IMR-90 (cell line): Measurements from ENCODE around the gene CDK12. TPM values are rescaled to one million over a fixed set of nuclear protein-coding genes. Genes with fewer than 3 reads are reported as not detected.

ENCODE experiments used
- ATAC-seq: fragments of 200-7000 bp; cut with Tn5 transposase; 2 replicates; pipeline ENCODE4 v1.9.1; 2020; ENCODE audit warnings: low read depth, mild to moderate bottlenecking, moderate library complexity
- BruUV-seq: library from RNA; stranded (reverse); fragments of 400-500 nt; replicated peaks from 2 replicates; lab custom pipeline; 2021; lab: Mats Ljungman, UMichigan
- CTCF ChIA-PET: fragments of 300-600 bp; formaldehyde crosslinking; extraction: SDS; loops from one replicate; lab custom pipeline; 2021; ENCODE audit warnings: antibody characterized with exemption; lab: Yijun Ruan, JAX
- POLR2A ChIA-PET: fragments of 300-600 bp; sonication (Branson Sonifier 250); formaldehyde crosslinking; loops from one replicate; lab custom pipeline; 2022; ENCODE audit warnings: antibody characterized with exemption; ENCODE audit not compliant: unreplicated experiment; lab: Charles Lee
- DNase-seq: peaks from one replicate; pipeline ENCODE4 v3.0.0; 2013
- H2AFZ ChIP-seq: replicated peaks from 2 replicates; pipeline ENCODE3; 2013; ENCODE audit warnings: low read length, mild to moderate bottlenecking; ENCODE audit not compliant: poor library complexity
- H2AK5ac ChIP-seq: 2 replicates; pipeline ENCODE4 v1.6.1; 2013; ENCODE audit warnings: low read depth, low read length, inconsistent platforms
- H2AK9ac ChIP-seq: replicated peaks from 2 replicates; pipeline ENCODE3; 2013; ENCODE audit warnings: mild to moderate bottlenecking, low read depth, low read length, moderate library complexity; ENCODE audit not compliant: poor library complexity
- H2BK120ac ChIP-seq: 2 replicates; pipeline ENCODE4 v1.6.1; 2013; ENCODE audit warnings: low read depth, low read length, inconsistent platforms
- H2BK15ac ChIP-seq: 3 replicates; pipeline ENCODE4 v1.6.1; 2013; ENCODE audit warnings: low read depth, low read length, inconsistent platforms
- H2BK20ac ChIP-seq: 2 replicates; pipeline ENCODE4 v1.6.1; 2013; ENCODE audit warnings: low read depth, mild to moderate bottlenecking, inconsistent platforms, low read length, moderate library complexity
- H2BK5ac ChIP-seq: 2 replicates; pipeline ENCODE4 v1.6.1; 2013; ENCODE audit warnings: mild to moderate bottlenecking, low read depth, low read length, inconsistent platforms; ENCODE audit not compliant: poor library complexity, severe bottlenecking
- H3K14ac ChIP-seq: replicated peaks from 2 replicates; pipeline ENCODE4 v1.6.1; 2013; ENCODE audit warnings: low read depth, low read length, inconsistent platforms
- H3K18ac ChIP-seq: 2 replicates; pipeline ENCODE4 v1.6.1; 2013; ENCODE audit warnings: low read depth, low read length, control low read depth
- H3K23ac ChIP-seq: 2 replicates; pipeline ENCODE4 v1.6.1; 2013; ENCODE audit warnings: low read depth, low read length, inconsistent platforms
- H3K27ac ChIP-seq: 2 replicates; pipeline ENCODE4 v1.5.1; 2013; ENCODE audit warnings: mild to moderate bottlenecking, control low read depth, low read length; ENCODE audit not compliant: insufficient read depth
- H3K27me3 ChIP-seq: 2 replicates; pipeline ENCODE4 v1.6.1; 2013; ENCODE audit warnings: low read length; ENCODE audit not compliant: control insufficient read depth, insufficient read depth
- H3K36me3 ChIP-seq: 2 replicates; pipeline ENCODE4 v1.6.1; 2013; ENCODE audit warnings: low read length, mixed read lengths; ENCODE audit not compliant: control insufficient read depth, insufficient read depth
- H3K4ac ChIP-seq: 2 replicates; pipeline ENCODE4 v1.6.1; 2013; ENCODE audit warnings: low read depth, low read length, inconsistent platforms
- H3K4me1 ChIP-seq: 2 replicates; pipeline ENCODE4 v1.6.1; 2013; ENCODE audit warnings: low read length, mixed read lengths; ENCODE audit not compliant: control insufficient read depth, insufficient read depth
- H3K4me2 ChIP-seq: 2 replicates; pipeline ENCODE4 v1.6.1; 2013; ENCODE audit warnings: low read depth, mild to moderate bottlenecking, control low read depth, low read length, moderate library complexity
- H3K4me3 ChIP-seq: 2 replicates; pipeline ENCODE4 v1.5.1; 2013; ENCODE audit warnings: low read depth, mild to moderate bottlenecking, control low read depth, low read length, moderate library complexity; ENCODE audit not compliant: insufficient read depth
- H3K56ac ChIP-seq: 2 replicates; pipeline ENCODE4 v1.6.1; 2013; ENCODE audit warnings: low read length, inconsistent platforms; ENCODE audit not compliant: insufficient read depth; ENCODE audit errors: extremely low read depth
- H3K79me1 ChIP-seq, 2 experiments: 2 replicates each; pipeline ENCODE4 v1.6.1; 2013; ENCODE audit warnings: low read length in 2 of 2, inconsistent platforms in 1 of 2, low read depth in 1 of 2
- H3K9ac ChIP-seq: 2 replicates; pipeline ENCODE4 v1.6.1; 2013; ENCODE audit warnings: low read depth, low read length, control low read depth
- H3K9me1 ChIP-seq: 2 replicates; pipeline ENCODE4 v1.6.1; 2013; ENCODE audit warnings: low read length, inconsistent platforms; ENCODE audit not compliant: insufficient read depth
- H3K9me3 ChIP-seq: 2 replicates; pipeline ENCODE4 v1.6.1; 2013; ENCODE audit warnings: low read length; ENCODE audit not compliant: control insufficient read depth, insufficient read depth
- H4K20me1 ChIP-seq: 2 replicates; pipeline ENCODE4 v1.6.1; 2013; ENCODE audit warnings: low read length, inconsistent platforms; ENCODE audit not compliant: insufficient read depth
- H4K5ac ChIP-seq: 2 replicates; pipeline ENCODE4 v1.6.1; 2013; ENCODE audit warnings: mild to moderate bottlenecking, low read depth, low read length, control low read depth
- H4K8ac ChIP-seq, 2 experiments: 2 replicates each; pipeline ENCODE4 v1.6.1; 2013; ENCODE audit warnings: low read depth in 2 of 2, low read length in 2 of 2, control low read depth in 1 of 2, inconsistent platforms in 1 of 2
- H4K91ac ChIP-seq: 2 replicates; pipeline ENCODE4 v1.6.1; 2013; ENCODE audit warnings: low read depth, low read length, inconsistent platforms; ENCODE audit not compliant: insufficient read depth
- CEBPB ChIP-seq: IDR thresholded peaks from 2 replicates; pipeline ENCODE4 v1.6.1; 2012; ENCODE audit warnings: low read depth, low read length, improper control_type of control experiment
- CHD1 ChIP-seq: IDR thresholded peaks from 2 replicates; pipeline ENCODE4 v1.6.1; 2012; ENCODE audit warnings: low read depth, low read length, improper control_type of control experiment
- CTCF ChIP-seq: conservative IDR thresholded peaks from 2 replicates; pipeline ENCODE4 v1.5.1; 2012; ENCODE audit warnings: mild to moderate bottlenecking, low read depth, low read length, improper control_type of control experiment
- FOS ChIP-seq: fragments of 150-350 bp; IDR thresholded peaks from 2 replicates; pipeline ENCODE4 v1.6.1; 2016; ENCODE audit warnings: low read depth, low read length
- MAFK ChIP-seq: IDR thresholded peaks from 2 replicates; pipeline ENCODE4 v1.6.1; 2012; ENCODE audit warnings: low read depth, low read length, improper control_type of control experiment
- MXI1 ChIP-seq: IDR thresholded peaks from 2 replicates; pipeline ENCODE4 v1.6.1; 2012; ENCODE audit warnings: low read depth, mild to moderate bottlenecking, low read length, moderate library complexity, borderline replicate concordance
- NFE2L2 ChIP-seq: fragments of 150-350 bp; IDR thresholded peaks from 2 replicates; pipeline ENCODE4 v1.6.1; 2016; ENCODE audit warnings: low read depth, mild to moderate bottlenecking, low read length
- POLR2A ChIP-seq: IDR thresholded peaks from 2 replicates; pipeline ENCODE4 v1.6.1; 2012; ENCODE audit warnings: mild to moderate bottlenecking, low read depth, low read length
- RAD21 ChIP-seq: IDR thresholded peaks from 2 replicates; pipeline ENCODE4 v1.6.1; 2012; ENCODE audit warnings: low read length, improper control_type of control experiment
- RFX5 ChIP-seq: IDR thresholded peaks from 2 replicates; pipeline ENCODE4 v1.8.0; 2012; ENCODE audit warnings: low read depth, mild to moderate bottlenecking, low read length, moderate library complexity
- SMC3 ChIP-seq: fragments of 150-350 bp; IDR thresholded peaks from 2 replicates; pipeline ENCODE4 v1.6.1; 2016; ENCODE audit warnings: low read depth, mild to moderate bottlenecking, antibody characterized with exemption, low read length, moderate library complexity
- WGBS, 2 experiments: methylation state at CpG; one replicate each; pipeline versions ENCODE4 v1.1.5 to v1.1.7; 2013; ENCODE audit warnings: missing lambda C conversion rate in 2 of 2; ENCODE audit not compliant: insufficient read length in 1 of 2; ENCODE audit errors: extremely low coverage in 2 of 2; 5-methylcytosine and 5-hydroxymethylcytosine counted together
- dilution Hi-C: fragments of 300-500 bp; cut with HindIII; formaldehyde crosslinking; loops from one replicate; pipeline ENCODE4 v1.14.3; 2018; ENCODE audit warnings: low sequenced_read_pairs; ENCODE audit not compliant: unreplicated experiment
- in situ Hi-C: fragments of 300-500 bp; cut with MboI; formaldehyde crosslinking; loops from 3 replicates; pipeline ENCODE4 v1.14.3; 2019; ENCODE audit warnings: low sequenced_read_pairs, inconsistent platforms, mixed read lengths
- intact Hi-C: fragments of 100-400 bp; cut with micrococcal nuclease; formaldehyde crosslinking; loops from 2 replicates; pipeline ENCODE4 v1.10.0; 2022
- polyA plus RNA-seq, 3 experiments: library from polyadenylated mRNA; depleted of rRNA; stranded (reverse); fragments of >200 nt; gene quantifications; 2 replicates each; pipeline ENCODE4 v1.2.3, GENCODE V29; 2012; ENCODE audit warnings: low replicate concordance in 1 of 3
- total RNA-seq: library from RNA; depleted of rRNA; stranded (reverse); fragments of >200 nt; gene quantifications from 2 replicates; pipeline ENCODE4 v1.2.3, GENCODE V29; 2012

CDK12 gene
- total and polyA plus RNA-seq, 2 of the 4 experiments (the other 2 are of a cell fraction): 16.1 to 27.1 TPM

DNA sequence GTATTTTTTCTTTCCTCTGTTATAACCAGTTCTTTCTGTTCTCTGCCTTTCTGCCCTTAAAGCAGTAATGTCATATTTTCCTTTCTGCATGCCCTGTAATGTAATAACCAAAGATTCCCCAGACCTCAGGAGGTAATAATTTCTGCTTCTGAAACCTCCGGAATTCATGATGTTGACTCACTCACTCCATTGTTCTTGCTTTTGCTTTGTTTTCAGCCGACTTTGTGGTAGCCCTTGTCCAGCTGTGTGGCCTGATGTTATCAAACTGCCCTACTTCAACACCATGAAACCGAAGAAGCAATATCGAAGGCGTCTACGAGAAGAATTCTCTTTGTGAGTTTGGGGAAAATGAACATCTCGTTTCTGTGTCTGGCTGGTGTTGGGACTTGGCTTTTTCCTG, 55.9 kb downstream of the CDK12 start:
- Histone ChIP-seq H2BK5ac (no peak overlapping the region), H2AK9ac (no peak overlapping the region), H3K9me1 (no peaks in the 10 kb centered on the region; the same call in 1 of the 2 replicates), H3K36me3 (peaks cover 61% of the 10 kb centered on the region), H3K9ac (no peak overlapping the region), H3K9me3 (no peaks in the 10 kb centered on the region), H3K4ac (no peak overlapping the region), H3K79me1 (peaks cover 3 to 6% of the 10 kb centered on the region in 2 experiments; a peak in 2 of 4 replicates), H3K27ac (no peak overlapping the region), H4K20me1 (no peaks in the 10 kb centered on the region), H2BK15ac (no peak overlapping the region), H4K8ac (no peak overlapping the region), H2BK20ac (no peak overlapping the region), H3K14ac (no peak overlapping the region), H2BK120ac (no peak overlapping the region), H3K56ac (no peak overlapping the region), H4K91ac (no peak overlapping the region), H3K4me2 (no peak overlapping the region), H3K18ac (no peak overlapping the region), H2AFZ (no peak overlapping the region), H4K5ac (no peak overlapping the region), H3K23ac (no peak overlapping the region), H2AK5ac (no peak overlapping the region), H3K27me3 (no peaks in the 10 kb centered on the region), H3K4me3 (no peak overlapping the region), H3K4me1 (no peaks in the 10 kb centered on the region)
- CTCF ChIA-PET: no interaction called here
- ATAC-seq (no peak), DNase-seq (no peak)
- POLR2A ChIA-PET: no interaction called here
- dilution Hi-C loops: no loop called here
- WGBS, 2 experiments: no CpG with 5 or more reads among the region's 7 CpGs
- intact Hi-C loops: no loop called here
- in situ Hi-C loops: no loop called here
- no TSS peak for BruUV-seq
- TF ChIP-seq MXI1 (no peak), CEBPB (no peak), CTCF (no peak), CHD1 (no peak), SMC3 (no peak), RFX5 (no peak), POLR2A (no peak), RAD21 (no peak), NFE2L2 (no peak), FOS (no peak), MAFK (no peak)
